NCI-H146 (cell line): Measurements from ENCODE around the gene THUMPD1.
"Not testable (repeated sequence)": the region's sequence is repeated elsewhere in the genome, so short reads cannot be mapped to it uniquely, and the experiment has no call there.

ENCODE experiments used
- DNase-seq: peaks from one replicate; lab custom pipeline; 2025; lab: John Stamatoyannopoulos, UW

The THUMPD1 gene

GRCh38 chr16:20747030-20747816, 5.6 kb upstream of the THUMPD1 start:
- no peak for DNase-seq

GRCh38 chr16:20746461-20746860, 4.8 kb upstream of the THUMPD1 start:
- DNase-seq: no peak

- DNase-seq: no peak
These were observed 3.4 kb upstream of the THUMPD1 start for GRCh38 chr16:20744922-20745440.

- no peak for DNase-seq
These were observed 2.0 kb upstream of the THUMPD1 start for GRCh38 chr16:20743591-20743990.

- peak; percentile 82 for DNase-seq
These were observed 607 bp downstream of the THUMPD1 start for GRCh38 chr16:20740901-20741521.

- no peak for DNase-seq
These were observed 1.4 kb downstream of the THUMPD1 start for GRCh38 chr16:20740007-20740883.

- DNase-seq: no peak
These were observed 6.1 kb downstream of the THUMPD1 start for GRCh38 chr16:20735490-20735889.

- no peak for DNase-seq
These were observed 6.8 kb downstream of the THUMPD1 start for GRCh38 chr16:20734782-20735181.

- no peak for DNase-seq
These were observed 7.6 kb downstream of the THUMPD1 start for GRCh38 chr16:20734056-20734455.

GRCh38 chr16:20729141-20729540, 12.5 kb downstream of the THUMPD1 start:
- no peak for DNase-seq

- no peak for DNase-seq
These were observed 14.4 kb downstream of the THUMPD1 start for GRCh38 chr16:20727181-20727580.

GRCh38 chr16:20726661-20727060, 15.0 kb downstream of the THUMPD1 start:
- DNase-seq: no peak

GRCh38 chr16:20720251-20720650, 21.4 kb downstream of the THUMPD1 start:
- no peak for DNase-seq

GRCh38 chr16:20717718-20718117, 23.9 kb downstream of the THUMPD1 start:
- not testable (repeated sequence) for DNase-seq

- DNase-seq: no peak
These were observed 30.2 kb downstream of the THUMPD1 start for GRCh38 chr16:20711277-20711911.

GRCh38 chr16:20708129-20708528, 33.5 kb downstream of the THUMPD1 start:
- DNase-seq: not testable (repeated sequence)

GRCh38 chr16:20707461-20707860, 34.2 kb downstream of the THUMPD1 start:
- DNase-seq: no peak

- not testable (repeated sequence) for DNase-seq
These were observed 35.6 kb downstream of the THUMPD1 start for GRCh38 chr16:20705972-20706371.

- DNase-seq: no peak
These were observed 37.3 kb downstream of the THUMPD1 start for GRCh38 chr16:20704281-20704680.

GRCh38 chr16:20701692-20702091, 39.9 kb downstream of the THUMPD1 start:
- DNase-seq: not testable (repeated sequence)

GRCh38 chr16:20696618-20697017, 45.0 kb downstream of the THUMPD1 start:
- no peak for DNase-seq

GRCh38 chr16:20695024-20695423, 46.6 kb downstream of the THUMPD1 start:
- no peak for DNase-seq
